ENCODE results near the gene C1QTNF6. TPM values are rescaled to one million over a fixed set of nuclear protein-coding genes. Genes with fewer than 3 reads are reported as not detected.

The C1QTNF6 gene
- total and polyA plus RNA-seq, 2 donors (not counting 3 experiments of a cell fraction or from before 2014, with no cell fraction given): 20.2 to 27.6 TPM

DNA sequence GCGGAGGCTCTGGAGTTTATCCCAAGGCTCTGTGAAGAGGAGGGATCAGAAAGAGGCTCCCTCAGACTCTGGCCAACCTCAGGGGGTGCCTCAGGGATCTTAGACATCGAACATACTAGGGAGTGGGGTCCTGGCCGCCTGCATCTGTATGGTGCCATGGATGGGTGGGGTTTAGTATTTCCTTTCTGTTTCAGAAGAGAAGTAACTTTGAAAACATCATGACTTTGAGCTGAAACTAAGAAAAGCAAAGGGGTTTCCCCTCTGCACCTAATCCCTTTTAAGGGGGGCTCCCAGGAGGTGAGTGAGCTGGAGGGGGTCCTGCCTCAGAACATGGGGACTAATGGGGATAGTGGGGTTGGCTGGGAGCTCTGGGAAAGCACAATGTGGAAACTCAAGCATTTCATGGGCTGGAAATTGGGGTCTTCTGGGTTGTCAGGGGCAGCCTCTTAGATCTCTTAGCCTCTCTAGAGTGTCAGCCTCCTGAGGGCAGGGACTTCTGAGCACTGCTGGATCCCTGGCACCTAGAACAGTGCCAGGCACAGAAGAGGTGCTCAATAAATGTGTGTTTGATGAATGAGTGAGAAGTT is 36.0 kb upstream of the C1QTNF6 start:
- DNase-seq (ENCODE audit: low read depth, low spot score) (no peak), FAIRE-seq (no peak)
- H2AFZ ChIP-seq (ENCODE audit: low read depth, low read length): no peak overlapping the region
- TF ChIP-seq MAX (IDR thresholded peaks at IDR 0.05; ENCODE audit: insufficient read depth, insufficient read length): no peak
- peaks cover 5 to 6% of the 10 kb centered on the region in 2 experiments for H3K36me3 ChIP-seq (ENCODE audit: control insufficient read depth in 2 of 2, extremely low read depth in 1 of 2, insufficient read depth in 2 of 2, low read length in 2 of 2)
- no peak overlapping the region for H3K4me2 ChIP-seq (ENCODE audit: insufficient read depth, low read length)
- no peak overlapping the region for H3K9ac ChIP-seq (replicated peaks; ENCODE audit: extremely low read depth, insufficient read depth, low read length)
- H3K79me2 ChIP-seq (ENCODE audit: control insufficient read depth, insufficient read depth, low read length): no peaks in the 10 kb centered on the region
- intact Hi-C loops (cut with micrococcal nuclease): no loop called here
- no peaks in the 10 kb centered on the region for H4K20me1 ChIP-seq (replicated peaks; ENCODE audit: control insufficient read depth, extremely low read depth, insufficient read depth, low read length)
- no peaks in the 10 kb centered on the region for H3K9me1 ChIP-seq (replicated peaks; ENCODE audit: control insufficient read depth, extremely low read depth, insufficient read depth, low read length)
- no peaks in the 10 kb centered on the region for H3K9me3 ChIP-seq (replicated peaks; ENCODE audit: control insufficient read depth, insufficient read depth, low read length)
- peaks cover 9% of the 10 kb centered on the region for H3K4me1 ChIP-seq (ENCODE audit: control insufficient read depth, extremely low read depth, insufficient read depth, low read length)
- H3K4me3 ChIP-seq (replicated peaks in 1 of 3; ENCODE audit: insufficient read depth in 1 of 3, low read depth in 1 of 3, low read length in 3 of 3): no peak overlapping the region
- H3K27ac ChIP-seq (ENCODE audit: insufficient read depth, low read depth, low read length): no peak overlapping the region
- dilution Hi-C loops (cut with MboI; ENCODE audit: extremely low pct_ligation_motif_present, low sequenced_read_pairs): no loop called here
- BruUV-seq (replicated peaks): no TSS peak
- CTCF ChIA-PET: interaction anchor here (5.4 kb wide), 1 partner anchor 36 kb away, joined by 64 read pairs; no protein-coding TSS in a partner anchor
- POLR2A ChIA-PET: no interaction called here
- peaks cover 0 to 3% of the 10 kb centered on the region in 2 experiments for H3K27me3 ChIP-seq (ENCODE audit: control insufficient read depth in 2 of 2, insufficient read depth in 2 of 2, low read length in 2 of 2)

DNA sequence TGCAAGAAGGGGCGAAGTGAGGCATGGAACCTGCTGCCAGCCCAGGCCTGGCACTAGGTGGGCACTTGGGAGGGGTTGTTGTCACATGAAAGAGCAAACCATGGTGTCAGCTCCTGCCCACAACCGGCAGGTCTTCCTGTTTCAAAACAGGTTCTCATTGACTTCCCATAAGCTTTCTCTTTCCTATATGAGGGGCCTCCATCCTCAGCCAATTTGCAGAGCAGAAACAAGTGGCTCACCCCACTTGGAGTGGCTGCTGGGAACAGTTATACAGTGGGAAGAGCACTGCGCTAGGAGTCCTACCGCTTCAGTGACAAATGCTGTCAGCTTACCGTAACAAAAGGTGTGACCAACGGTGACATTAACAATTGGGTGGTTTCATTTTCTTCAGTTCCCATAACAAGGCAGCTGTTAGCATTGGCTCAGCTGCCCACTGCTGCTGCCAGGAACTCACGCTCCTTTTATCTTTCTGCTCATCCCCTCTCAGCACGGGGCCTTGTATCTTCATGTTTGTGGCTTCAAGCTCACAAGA is 34.5 kb upstream of the C1QTNF6 start:
- Histone ChIP-seq H3K27me3 (ENCODE audit: control insufficient read depth in 2 of 2, insufficient read depth in 2 of 2, low read length in 2 of 2) (peaks cover 0 to 9% of the 10 kb centered on the region in 2 experiments), H3K4me3 (replicated peaks in 1 of 3; ENCODE audit: insufficient read depth in 1 of 3, low read depth in 1 of 3, low read length in 3 of 3) (no peak overlapping the region), H3K27ac (ENCODE audit: insufficient read depth, low read depth, low read length) (no peak overlapping the region), H3K4me2 (ENCODE audit: insufficient read depth, low read length) (no peak overlapping the region), H3K4me1 (ENCODE audit: control insufficient read depth, extremely low read depth, insufficient read depth, low read length) (no peaks in the 10 kb centered on the region), H3K9me1 (replicated peaks; ENCODE audit: control insufficient read depth, extremely low read depth, insufficient read depth, low read length) (no peaks in the 10 kb centered on the region), H3K9me3 (replicated peaks; ENCODE audit: control insufficient read depth, insufficient read depth, low read length) (no peaks in the 10 kb centered on the region), H3K79me2 (ENCODE audit: control insufficient read depth, insufficient read depth, low read length) (no peaks in the 10 kb centered on the region), H3K36me3 (ENCODE audit: control insufficient read depth in 2 of 2, extremely low read depth in 1 of 2, insufficient read depth in 2 of 2, low read length in 2 of 2) (peaks cover 5 to 6% of the 10 kb centered on the region in 2 experiments), H3K9ac (replicated peaks; ENCODE audit: extremely low read depth, insufficient read depth, low read length) (no peak overlapping the region), H2AFZ (ENCODE audit: low read depth, low read length) (no peak overlapping the region), H4K20me1 (replicated peaks; ENCODE audit: control insufficient read depth, extremely low read depth, insufficient read depth, low read length) (no peaks in the 10 kb centered on the region)
- no TSS peak for BruUV-seq (replicated peaks)
- no peak for TF ChIP-seq EZH2 (IDR thresholded peaks at IDR 0.05; ENCODE audit: borderline replicate concordance, low read depth, low read length, severe bottlenecking)
- intact Hi-C loops (cut with micrococcal nuclease) (no loop called here), dilution Hi-C loops (cut with MboI; ENCODE audit: extremely low pct_ligation_motif_present, low sequenced_read_pairs) (no loop called here)
- ChIA-PET POLR2A (no interaction called here), CTCF (interaction anchor here (0.7 to 5.4 kb wide), 3 partner anchors 23 to 45 kb away, joined by 3 to 64 read pairs (median 3); no protein-coding TSS in a partner anchor)
- no peak for FAIRE-seq
- DNase-seq (ENCODE audit: low read depth, low spot score): no peak

Measured in endothelial cell of umbilical vein (primary cell).